K562 (cell line): ENCODE results near the gene MBD4. TPM values are rescaled to one million over a fixed set of nuclear protein-coding genes. Genes with fewer than 3 reads are reported as not detected.

Source experiments
- ATAC-seq: fragments of 200-7000 bp; cut with Tn5 transposase; 3 replicates; pipeline ENCODE4 v1.9.1; 2020; ENCODE audit warnings: moderate library complexity
- BruUV-seq: library from RNA; stranded (reverse); fragments of 400-500 nt; replicated peaks from 2 replicates; lab custom pipeline; 2021; lab: Mats Ljungman, UMichigan
- CTCF ChIA-PET: fragments of 300-600 bp; formaldehyde crosslinking; extraction: SDS; loops from one replicate; lab custom pipeline; 2021; ENCODE audit warnings: low intra/inter-chr PET ratio; lab: Yijun Ruan, JAX
- POLR2A ChIA-PET: fragments of 300-600, 350-650 bp; sonication (Branson Sonifier 250); formaldehyde crosslinking; extraction: SDS; loops from one replicate; lab custom pipeline; 2021; ENCODE audit warnings: antibody characterized with exemption, inconsistent platforms; lab: Yijun Ruan, JAX
- DNase-seq, 4 experiments: peaks; one replicate each; pipeline versions ENCODE4 v3.0.0 to v3.0.0-alpha.2; 2011 to 2018; ENCODE audit warnings: low spot score in 3 of 4, mixed read lengths in 3 of 4; ENCODE audit errors: extremely low read depth in 1 of 4
- FAIRE-seq: peaks from 2 replicates; lab custom pipeline; 2011; peaks lifted over from hg19 to GRCh38; lab: Jason Lieb, UNC
- H2AFZ ChIP-seq: 2 replicates; pipeline ENCODE4 v1.6.0; 2011; ENCODE audit warnings: low read depth, low read length, control low read depth, inconsistent platforms
- H3K27ac ChIP-seq: fragments of 200-600 bp; 3 replicates; pipeline ENCODE4 v1.8.0; 2011; ENCODE audit warnings: low read depth, mild to moderate bottlenecking, control low read depth, inconsistent platforms, low read length, moderate library complexity, mixed read lengths; ENCODE audit errors: extremely low read depth
- H3K27me3 ChIP-seq, 2 experiments: fragments of 300-600 bp in 1 of 2; 2 replicates in 1 of 2; 3 replicates in 1 of 2; pipeline versions ENCODE4 v1.6.0 to v1.8.0; 2011; ENCODE audit warnings: inconsistent platforms in 2 of 2, low read length in 2 of 2, mild to moderate bottlenecking in 1 of 2, mixed read lengths in 1 of 2, moderate library complexity in 1 of 2; ENCODE audit not compliant: control insufficient read depth in 2 of 2, insufficient read depth in 2 of 2
- H3K36me3 ChIP-seq: fragments of 300-600 bp; 3 replicates; pipeline ENCODE4 v1.8.0; 2011; ENCODE audit warnings: mild to moderate bottlenecking, low read length, inconsistent platforms; ENCODE audit not compliant: control insufficient read depth, insufficient read depth
- H3K4me1 ChIP-seq, 2 experiments: fragments of 200-600 bp in 1 of 2; replicated peaks in 1 of 2; 2 replicates in 1 of 2; 3 replicates in 1 of 2; pipeline versions ENCODE4 v1.5.1 to v1.8.0; 2011; ENCODE audit warnings: inconsistent platforms in 2 of 2, low read length in 2 of 2, mild to moderate bottlenecking in 1 of 2, mixed read lengths in 1 of 2, moderate library complexity in 1 of 2; ENCODE audit not compliant: control insufficient read depth in 2 of 2, insufficient read depth in 2 of 2
- H3K4me2 ChIP-seq: 2 replicates; pipeline ENCODE4 v1.6.1; 2011; ENCODE audit warnings: low read length, control low read depth, inconsistent platforms, mixed read lengths; ENCODE audit not compliant: insufficient read depth
- H3K4me3 ChIP-seq: fragments of 200-600 bp; sonication (generic), shearing (Covaris generic); 2 replicates; pipeline ENCODE4 v1.5.1; 2016; ENCODE audit warnings: control low read depth, inconsistent platforms
- H3K79me2 ChIP-seq: fragments of 200-600 bp; 3 replicates; pipeline ENCODE4 v1.8.0; 2011; ENCODE audit warnings: low read length, inconsistent platforms; ENCODE audit not compliant: control insufficient read depth, insufficient read depth
- H3K9ac ChIP-seq, 2 experiments: 2 replicates each; pipeline versions ENCODE4 v1.6.0 to v1.6.1; 2011; ENCODE audit warnings: low read depth in 2 of 2, low read length in 2 of 2, control low read depth in 1 of 2, inconsistent platforms in 1 of 2, mild to moderate bottlenecking in 1 of 2, mixed read lengths in 1 of 2; ENCODE audit not compliant: insufficient read depth in 1 of 2
- H3K9me1 ChIP-seq: one replicate; pipeline ENCODE4 v1.6.0; 2011; ENCODE audit warnings: inconsistent platforms, mild to moderate bottlenecking, low read length, moderate library complexity; ENCODE audit not compliant: control insufficient read depth, insufficient read depth
- H3K9me3 ChIP-seq: replicated peaks from 2 replicates; pipeline ENCODE4 v1.5.1; 2011; ENCODE audit warnings: low read depth, low read length, inconsistent platforms; ENCODE audit not compliant: control insufficient read depth, insufficient read depth
- H4K20me1 ChIP-seq: replicated peaks from 2 replicates; pipeline ENCODE4 v1.6.1; 2011; ENCODE audit warnings: low read length, inconsistent platforms, mixed read lengths; ENCODE audit not compliant: control insufficient read depth, insufficient read depth
- BRD4 ChIP-seq: fragments of 200-600 bp; sonication (generic); IDR thresholded peaks from 2 replicates; pipeline ENCODE4 v1.6.1; 2017; ENCODE audit warnings: inconsistent platforms
- CTCFL ChIP-seq: IDR thresholded peaks from 2 replicates; pipeline ENCODE4 v1.6.1; 2011; ENCODE audit warnings: borderline replicate concordance, low read depth, mild to moderate bottlenecking, moderate library complexity, low read length; ENCODE audit not compliant: insufficient read depth, poor library complexity, severe bottlenecking
- FOS ChIP-seq: IDR thresholded peaks from 3 replicates; pipeline ENCODE4 v1.6.1; 2011; ENCODE audit not compliant: insufficient read length; ENCODE audit errors: extremely low read depth
- HCFC1 ChIP-seq: IDR thresholded peaks from 2 replicates; pipeline ENCODE4 v1.6.1; 2012; ENCODE audit warnings: low read depth, low read length, improper control_type of control experiment
- MTA3 ChIP-seq: fragments of 450-650 bp; formaldehyde crosslinking; IDR thresholded peaks from 2 replicates; pipeline ENCODE4 v1.6.1; 2017; ENCODE audit warnings: mild to moderate bottlenecking, borderline replicate concordance
- NFATC3 ChIP-seq: fragments of 450-650 bp; IDR thresholded peaks from 2 replicates; pipeline ENCODE4 v1.6.1; 2017; ENCODE audit warnings: mild to moderate bottlenecking
- REST ChIP-seq, 2 experiments: fragments of 450-650 bp; formaldehyde crosslinking in 1 of 2; IDR thresholded peaks; 2 replicates each; pipeline versions ENCODE4 v1.4.0 to v1.6.1; 2014 to 2020; ENCODE audit warnings: mild to moderate bottlenecking in 2 of 2, borderline replicate concordance in 1 of 2, low read depth in 1 of 2
- SAFB2 ChIP-seq: fragments of 200-400 bp; formaldehyde crosslinking; IDR thresholded peaks from 2 replicates; pipeline ENCODE4 v1.6.1; 2018; ENCODE audit warnings: borderline replicate concordance, low read length, low read depth, moderate library complexity; ENCODE audit not compliant: severe bottlenecking
- SIRT6 ChIP-seq: IDR thresholded peaks from one replicate; pipeline ENCODE4 v1.6.1; 2012; ENCODE audit warnings: low read depth, mild to moderate bottlenecking, control low read depth, inconsistent platforms, low read length, moderate library complexity
- SMARCA5 ChIP-seq: fragments of 450-650 bp; IDR thresholded peaks from 2 replicates; pipeline ENCODE4 v1.6.1; 2016
- ZFP30 ChIP-seq: fragments of 250-450 bp; sonication (Bioruptor Pico); IDR thresholded peaks from 2 replicates; pipeline ENCODE4 v1.8.0; 2022; ENCODE audit warnings: moderate library complexity, mild to moderate bottlenecking, inconsistent platforms, borderline replicate concordance
- WGBS: fragments of 100-300 bp; shearing (Covaris generic); methylation state at CpG from one replicate; pipeline ENCODE4 v1.1.6; 2016; ENCODE audit warnings: low coverage, mixed read lengths; ENCODE audit not compliant: insufficient coverage; ENCODE audit errors: missing lambda C conversion rate; 5-methylcytosine and 5-hydroxymethylcytosine counted together
- in situ Hi-C: fragments of 300-500 bp; cut with MboI; formaldehyde crosslinking; loops from 4 replicates; pipeline ENCODE4 v1.15.0; 2018; ENCODE audit warnings: inconsistent platforms, mixed read lengths
- intact Hi-C: fragments of 100-400 bp; cut with micrococcal nuclease; formaldehyde crosslinking; loops from 2 replicates; pipeline ENCODE4 v1.14.2; 2022
- polyA plus RNA-seq, 8 experiments: library from polyadenylated mRNA; depleted of rRNA in 4 of 8; stranded (reverse) in 5 of 8; unstranded in 3 of 8; fragments of >200 nt; fragmentation: Nextera tagmentation in 2 of 8; fragmentation: Illumina TruSeq in 1 of 8; extraction: Ambion mirVana in 2 of 8; extraction: Trizol in 1 of 8; gene quantifications; 2 replicates each; pipeline versions ENCODE4 v1.2.1 to v1.2.3, GENCODE V29; 2011 to 2014; ENCODE audit warnings: inconsistent platforms in 1 of 8, missing spikeins in 1 of 8
- total RNA-seq, 7 experiments: library from RNA; depleted of rRNA in 6 of 7; stranded (reverse); fragments of >200 nt in 6 of 7; fragmentation: Illumina TruSeq in 2 of 7; extraction: Trizol in 2 of 7; gene quantifications; 2 replicates each; pipeline versions ENCODE4 v1.2.1 to v1.2.3, GENCODE V29; 2011 to 2021; ENCODE audit warnings: low replicate concordance in 1 of 7

The MBD4 gene
- total and polyA plus RNA-seq, 9 of the 15 experiments (the other 6 are each of a cell fraction or from before 2014, with no cell fraction given), result 13.3 to 63.9 (median 39.0) TPM

- POLR2A ChIA-PET, result interaction anchor here (0.6 to 1.4 kb wide), 2 partner anchors 42 to 69 kb away, joined by 3 read pairs; a partner anchor contains a TSS
- H4K20me1 ChIP-seq, result no peaks in the 10 kb centered on the region
- WGBS, result 83% methylated on average over 11 of the region's 18 CpGs
- H3K27ac ChIP-seq, result no peak overlapping the region
- H3K9ac ChIP-seq, result no peak overlapping the region
- in situ Hi-C loops, result loop anchor here (25.0 kb wide), 1 partner anchor 428 kb away; no protein-coding TSS in a partner anchor
- no peaks in the 10 kb centered on the region for H3K27me3 ChIP-seq
- ATAC-seq (no peak), DNase-seq (no peak), FAIRE-seq (no peak)
- H2AFZ ChIP-seq, result no peak overlapping the region
- H3K4me1 ChIP-seq, result peaks cover 0 to 2% of the 10 kb centered on the region in 2 experiments; a peak in 3 of 5 replicates
- H3K9me1 ChIP-seq, result no peaks in the 10 kb centered on the region
- CTCF ChIA-PET, result no interaction called here
- H3K9me3 ChIP-seq, result no peaks in the 10 kb centered on the region
- no peak overlapping the region for H3K4me3 ChIP-seq
- H3K36me3 ChIP-seq, result peaks cover 24% of the 10 kb centered on the region; the same call in 1 of the 3 replicates
- 0 out of 2 replicates have a peak overlapping the region, but pooled peaks have one; percentile 11 for H3K4me2 ChIP-seq
- H3K79me2 ChIP-seq, result no peaks in the 10 kb centered on the region
- intact Hi-C loops, result loop anchor here (5.0 to 10.0 kb wide), 2 partner anchors 53 to 220 kb away; partner anchors contain the start of genes MBD4 and PLXND1
- no TSS peak for BruUV-seq
- TF ChIP-seq FOS (no peak), REST (IDR thresholded peaks at IDR 0.05; ENCODE audit: borderline replicate concordance) (no peak), REST (CRISPR knock-in tag; IDR thresholded peaks at IDR 0.05; ENCODE audit: low read depth) (no peak), NFATC3 (no peak), SMARCA5 (no peak), SIRT6 (no peak), BRD4 (no peak), HCFC1 (no peak), ZFP30 (no peak), CTCFL (no peak), SAFB2 (no peak), MTA3 (no peak)
Measured at GRCh38 chr3:129384594-129385323, 55.0 kb downstream of the MBD4 start.
